Measurements from ENCODE around the gene LRRC46. TPM values are rescaled to one million over a fixed set of nuclear protein-coding genes. Genes with fewer than 3 reads are reported as not detected.
A peak's percentile ranks its signal among the peaks of the same experiment; 100 is the strongest.

Gene LRRC46
- total and polyA plus RNA-seq, 9 of the 15 experiments (the other 6 are each of a cell fraction or from before 2014, with no cell fraction given): 0.39 to 1.4 (median 0.53) TPM; not detected in 1

DNA sequence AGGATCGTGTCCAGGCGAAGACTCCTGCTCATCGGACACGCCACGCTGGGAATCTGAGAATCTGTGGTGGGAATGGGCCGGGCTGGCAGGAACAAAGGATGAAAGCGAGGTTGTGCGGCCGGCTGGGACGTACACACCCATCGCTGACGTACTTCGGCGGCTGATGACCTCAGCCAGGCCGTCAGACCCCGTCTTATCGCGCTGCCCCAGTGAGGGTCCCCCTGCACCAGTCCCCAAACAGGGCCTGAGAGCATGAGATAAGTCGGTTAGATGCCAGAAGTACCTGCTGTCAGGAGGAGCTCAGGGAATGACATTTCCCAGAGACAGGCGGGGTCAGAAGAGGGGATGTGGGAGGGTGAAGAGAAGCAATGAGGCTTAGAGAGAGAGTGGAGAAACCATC is 35.5 kb downstream of the LRRC46 start (continued):
- TF ChIP-seq PBX2 (CRISPR knock-in tag; IDR thresholded peaks at IDR 0.05; ENCODE audit: low read depth) (peak; percentile 53), PBX2 (tag; conservative IDR thresholded peaks at IDR 0.05; ENCODE audit: low read depth) (peak; percentile 83), STAG1 (CRISPR knock-in tag; IDR thresholded peaks at IDR 0.05; ENCODE audit: borderline replicate concordance) (no peak), MCM2 (IDR thresholded peaks at IDR 0.05; ENCODE audit: low read depth) (no peak), ZBED1 (IDR thresholded peaks at IDR 0.05) (peak; percentile 85), CREM (IDR thresholded peaks at IDR 0.05; ENCODE audit: low read depth) (peak; percentile 100), PTBP1 (IDR thresholded peaks at IDR 0.05; ENCODE audit: low read depth, low read length) (no peak), FOXM1 (IDR thresholded peaks at IDR 0.05; ENCODE audit: low read depth) (peak; percentile 97), FOXM1 (CRISPR knock-in tag; IDR thresholded peaks at IDR 0.05; ENCODE audit: low read depth) (no peak), ZNF140 (CRISPR knock-in tag; IDR thresholded peaks at IDR 0.05) (no peak)
- TF ChIP-seq, protein P1, sequence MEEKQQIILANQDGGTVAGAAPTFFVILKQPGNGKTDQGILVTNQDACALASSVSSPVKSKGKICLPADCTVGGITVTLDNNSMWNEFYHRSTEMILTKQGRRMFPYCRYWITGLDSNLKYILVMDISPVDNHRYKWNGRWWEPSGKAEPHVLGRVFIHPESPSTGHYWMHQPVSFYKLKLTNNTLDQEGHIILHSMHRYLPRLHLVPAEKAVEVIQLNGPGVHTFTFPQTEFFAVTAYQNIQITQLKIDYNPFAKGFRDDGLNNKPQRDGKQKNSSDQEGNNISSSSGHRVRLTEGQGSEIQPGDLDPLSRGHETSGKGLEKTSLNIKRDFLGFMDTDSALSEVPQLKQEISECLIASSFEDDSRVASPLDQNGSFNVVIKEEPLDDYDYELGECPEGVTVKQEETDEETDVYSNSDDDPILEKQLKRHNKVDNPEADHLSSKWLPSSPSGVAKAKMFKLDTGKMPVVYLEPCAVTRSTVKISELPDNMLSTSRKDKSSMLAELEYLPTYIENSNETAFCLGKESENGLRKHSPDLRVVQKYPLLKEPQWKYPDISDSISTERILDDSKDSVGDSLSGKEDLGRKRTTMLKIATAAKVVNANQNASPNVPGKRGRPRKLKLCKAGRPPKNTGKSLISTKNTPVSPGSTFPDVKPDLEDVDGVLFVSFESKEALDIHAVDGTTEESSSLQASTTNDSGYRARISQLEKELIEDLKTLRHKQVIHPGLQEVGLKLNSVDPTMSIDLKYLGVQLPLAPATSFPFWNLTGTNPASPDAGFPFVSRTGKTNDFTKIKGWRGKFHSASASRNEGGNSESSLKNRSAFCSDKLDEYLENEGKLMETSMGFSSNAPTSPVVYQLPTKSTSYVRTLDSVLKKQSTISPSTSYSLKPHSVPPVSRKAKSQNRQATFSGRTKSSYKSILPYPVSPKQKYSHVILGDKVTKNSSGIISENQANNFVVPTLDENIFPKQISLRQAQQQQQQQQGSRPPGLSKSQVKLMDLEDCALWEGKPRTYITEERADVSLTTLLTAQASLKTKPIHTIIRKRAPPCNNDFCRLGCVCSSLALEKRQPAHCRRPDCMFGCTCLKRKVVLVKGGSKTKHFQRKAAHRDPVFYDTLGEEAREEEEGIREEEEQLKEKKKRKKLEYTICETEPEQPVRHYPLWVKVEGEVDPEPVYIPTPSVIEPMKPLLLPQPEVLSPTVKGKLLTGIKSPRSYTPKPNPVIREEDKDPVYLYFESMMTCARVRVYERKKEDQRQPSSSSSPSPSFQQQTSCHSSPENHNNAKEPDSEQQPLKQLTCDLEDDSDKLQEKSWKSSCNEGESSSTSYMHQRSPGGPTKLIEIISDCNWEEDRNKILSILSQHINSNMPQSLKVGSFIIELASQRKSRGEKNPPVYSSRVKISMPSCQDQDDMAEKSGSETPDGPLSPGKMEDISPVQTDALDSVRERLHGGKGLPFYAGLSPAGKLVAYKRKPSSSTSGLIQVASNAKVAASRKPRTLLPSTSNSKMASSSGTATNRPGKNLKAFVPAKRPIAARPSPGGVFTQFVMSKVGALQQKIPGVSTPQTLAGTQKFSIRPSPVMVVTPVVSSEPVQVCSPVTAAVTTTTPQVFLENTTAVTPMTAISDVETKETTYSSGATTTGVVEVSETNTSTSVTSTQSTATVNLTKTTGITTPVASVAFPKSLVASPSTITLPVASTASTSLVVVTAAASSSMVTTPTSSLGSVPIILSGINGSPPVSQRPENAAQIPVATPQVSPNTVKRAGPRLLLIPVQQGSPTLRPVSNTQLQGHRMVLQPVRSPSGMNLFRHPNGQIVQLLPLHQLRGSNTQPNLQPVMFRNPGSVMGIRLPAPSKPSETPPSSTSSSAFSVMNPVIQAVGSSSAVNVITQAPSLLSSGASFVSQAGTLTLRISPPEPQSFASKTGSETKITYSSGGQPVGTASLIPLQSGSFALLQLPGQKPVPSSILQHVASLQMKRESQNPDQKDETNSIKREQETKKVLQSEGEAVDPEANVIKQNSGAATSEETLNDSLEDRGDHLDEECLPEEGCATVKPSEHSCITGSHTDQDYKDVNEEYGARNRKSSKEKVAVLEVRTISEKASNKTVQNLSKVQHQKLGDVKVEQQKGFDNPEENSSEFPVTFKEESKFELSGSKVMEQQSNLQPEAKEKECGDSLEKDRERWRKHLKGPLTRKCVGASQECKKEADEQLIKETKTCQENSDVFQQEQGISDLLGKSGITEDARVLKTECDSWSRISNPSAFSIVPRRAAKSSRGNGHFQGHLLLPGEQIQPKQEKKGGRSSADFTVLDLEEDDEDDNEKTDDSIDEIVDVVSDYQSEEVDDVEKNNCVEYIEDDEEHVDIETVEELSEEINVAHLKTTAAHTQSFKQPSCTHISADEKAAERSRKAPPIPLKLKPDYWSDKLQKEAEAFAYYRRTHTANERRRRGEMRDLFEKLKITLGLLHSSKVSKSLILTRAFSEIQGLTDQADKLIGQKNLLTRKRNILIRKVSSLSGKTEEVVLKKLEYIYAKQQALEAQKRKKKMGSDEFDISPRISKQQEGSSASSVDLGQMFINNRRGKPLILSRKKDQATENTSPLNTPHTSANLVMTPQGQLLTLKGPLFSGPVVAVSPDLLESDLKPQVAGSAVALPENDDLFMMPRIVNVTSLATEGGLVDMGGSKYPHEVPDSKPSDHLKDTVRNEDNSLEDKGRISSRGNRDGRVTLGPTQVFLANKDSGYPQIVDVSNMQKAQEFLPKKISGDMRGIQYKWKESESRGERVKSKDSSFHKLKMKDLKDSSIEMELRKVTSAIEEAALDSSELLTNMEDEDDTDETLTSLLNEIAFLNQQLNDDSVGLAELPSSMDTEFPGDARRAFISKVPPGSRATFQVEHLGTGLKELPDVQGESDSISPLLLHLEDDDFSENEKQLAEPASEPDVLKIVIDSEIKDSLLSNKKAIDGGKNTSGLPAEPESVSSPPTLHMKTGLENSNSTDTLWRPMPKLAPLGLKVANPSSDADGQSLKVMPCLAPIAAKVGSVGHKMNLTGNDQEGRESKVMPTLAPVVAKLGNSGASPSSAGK (IDR thresholded peaks at IDR 0.05): peak; percentile 32; the same call in 1 of the 2 replicates
